Left lobe of liver (tissue), 2 donors: ENCODE measurements around the gene NEURL4. TPM values are rescaled to one million over a fixed set of nuclear protein-coding genes. Genes with fewer than 3 reads are reported as not detected.
A peak's percentile ranks its signal among the peaks of the same experiment; 100 is the strongest.

Experiments
- ATAC-seq: fragments of 200-7000 bp; cut with Tn5 transposase; one replicate; pipeline ENCODE4 v1.9.1; 2020; ENCODE audit warnings: mild to moderate bottlenecking, moderate library complexity
- DNase-seq: peaks from one replicate; pipeline ENCODE4 v3.0.0-alpha.2; 2020; ENCODE audit warnings: low spot score
- total RNA-seq: library from RNA; stranded (reverse); gene quantifications from one replicate; pipeline ENCODE4 v1.2.1, GENCODE V29; 2021
- donor health status: DM: no; HTN: no; CAD: no; lungs with moderate emphysema.
- donor health status: DM: no; HTN: yes; CAD: no.

The NEURL4 gene
- total RNA-seq, 1 donor from 2014 or later, result 17.0 TPM

- no peak for ATAC-seq
- DNase-seq, result no peak
Measured at GRCh38 chr17:7324438-7324779, 4.7 kb downstream of the NEURL4 start.

- peak; percentile 18 for ATAC-seq
Measured at GRCh38 chr17:7323731-7324437, 5.3 kb downstream of the NEURL4 start.

GRCh38 chr17:7322520-7323194 is 6.5 kb downstream of the NEURL4 start:
- DNase-seq (no peak), ATAC-seq (no peak)

More at GRCh38 chr17:7323731-7324437, 5.3 kb downstream of the NEURL4 start:
- no peak for DNase-seq

- ATAC-seq (no peak), DNase-seq (no peak)
Measured at GRCh38 chr17:7321466-7321865, 7.7 kb downstream of the NEURL4 start.

GRCh38 chr17:7318121-7318860 is 10.8 kb downstream of the NEURL4 start:
- ATAC-seq, result no peak

GRCh38 chr17:7317161-7317803 is 11.9 kb downstream of the NEURL4 start:
- ATAC-seq (no peak), DNase-seq (no peak)

More at GRCh38 chr17:7318121-7318860, 10.8 kb downstream of the NEURL4 start:
- DNase-seq, result no peak

- ATAC-seq, result peak; percentile 35
- DNase-seq, result peak; percentile 64
Measured at GRCh38 chr17:7315570-7316235, 13.4 kb downstream of the NEURL4 start.

- DNase-seq (peak; percentile 95), ATAC-seq (peak; percentile 89)
Measured at GRCh38 chr17:7314719-7315569, 14.2 kb downstream of the NEURL4 start, which contains the start of gene GPS2. Gene GPS2, minus strand, starts transcription at chr17:7315360. Its CDS starts 308 bp downstream, at chr17:7315052.

- DNase-seq (no peak), ATAC-seq (no peak)
Measured at GRCh38 chr17:7313890-7314718, 15.0 kb downstream of the NEURL4 start.

GRCh38 chr17:7313088-7313889 is 15.8 kb downstream of the NEURL4 start:
- DNase-seq (no peak), ATAC-seq (no peak)

GRCh38 chr17:7312432-7313087 is 16.6 kb downstream of the NEURL4 start:
- no peak for DNase-seq
- no peak for ATAC-seq

- no peak for DNase-seq
- ATAC-seq, result no peak
Measured at GRCh38 chr17:7311110-7311705, 17.9 kb downstream of the NEURL4 start.

- DNase-seq (no peak), ATAC-seq (no peak)
Measured at GRCh38 chr17:7309628-7310027, 19.5 kb downstream of the NEURL4 start.

GRCh38 chr17:7308625-7309433 is 20.3 kb downstream of the NEURL4 start:
- ATAC-seq (peak; percentile 49), DNase-seq (peak; percentile 80)

- DNase-seq (peak; percentile 64), ATAC-seq (peak; percentile 11)
Measured at GRCh38 chr17:7307686-7308624, 21.2 kb downstream of the NEURL4 start.
